Stimulated activated naive B cell treated with anti-CD40 and anti-IgM and Interleukin-4, amounts not matched to agents 10 μg/mL and 1 μg/mL and 100 μg/mL, for 72 hours (primary cell): ENCODE results near the gene RND3.
A peak's percentile ranks its signal among the peaks of the same experiment; 100 is the strongest.

Experiments
- ATAC-seq, 2 donors: fragments of 150-1000 bp; cut with Tn5 transposase; replicated peaks; 2 replicates each; pipeline ENCODE4 v1.10.0; 2021; ENCODE audit warnings: moderate library complexity in 1 of 2
- DNase-seq: peaks from one replicate; pipeline ENCODE4 v3.0.0; 2021
- H3K27ac Mint-ChIP-seq: one replicate; pipeline ENCODE4 v1.8.0; 2022; ENCODE audit warnings: mild to moderate bottlenecking, mixed read lengths
- H3K27me3 Mint-ChIP-seq, 2 donors: one replicate each; pipeline ENCODE4 v1.8.0; 2022; ENCODE audit warnings: mixed read lengths in 2 of 2
- H3K36me3 Mint-ChIP-seq, 2 donors: one replicate each; pipeline ENCODE4 v1.8.0; 2022; ENCODE audit warnings: mixed read lengths in 2 of 2, mild to moderate bottlenecking in 1 of 2
- H3K4me1 Mint-ChIP-seq, 2 donors: one replicate each; pipeline ENCODE4 v1.8.0; 2022; ENCODE audit warnings: mixed read lengths in 2 of 2, mild to moderate bottlenecking in 1 of 2
- H3K4me3 Mint-ChIP-seq, 2 donors: one replicate each; pipeline ENCODE4 v1.8.0; 2022; ENCODE audit warnings: mild to moderate bottlenecking in 2 of 2, mixed read lengths in 2 of 2, moderate library complexity in 1 of 2
- H3K9me3 Mint-ChIP-seq, 2 donors: one replicate each; pipeline ENCODE4 v1.8.0; 2022; ENCODE audit warnings: mixed read lengths in 2 of 2, mild to moderate bottlenecking in 1 of 2

RND3 gene

GRCh38 chr2:150426724-150427123, 60.7 kb downstream of the RND3 start:
- H3K36me3 Mint-ChIP-seq: no peaks in the 10 kb centered on the region
- H3K27ac Mint-ChIP-seq: no peak overlapping the region
- ATAC-seq (no peak), DNase-seq (no peak)
- no peaks in the 10 kb centered on the region for H3K4me1 Mint-ChIP-seq
- H3K9me3 Mint-ChIP-seq: peaks cover 0 to 4% of the 10 kb centered on the region in 2 donors
- H3K4me3 Mint-ChIP-seq: no peak overlapping the region
- H3K27me3 Mint-ChIP-seq: no peaks in the 10 kb centered on the region

- Mint-ChIP-seq H3K27me3 (no peaks in the 10 kb centered on the region), H3K9me3 (peaks cover 0 to 4% of the 10 kb centered on the region in 2 donors), H3K36me3 (no peaks in the 10 kb centered on the region), H3K4me1 (no peaks in the 10 kb centered on the region), H3K27ac (no peak overlapping the region), H3K4me3 (no peak overlapping the region)
- DNase-seq (no peak), ATAC-seq (peak in 1 of 2 donors; percentile 45)
Measured at GRCh38 chr2:150426315-150426714, 61.2 kb downstream of the RND3 start.

GRCh38 chr2:150425121-150425955, 62.1 kb downstream of the RND3 start:
- Mint-ChIP-seq H3K27me3 (no peaks in the 10 kb centered on the region), H3K4me1 (no peaks in the 10 kb centered on the region), H3K36me3 (no peaks in the 10 kb centered on the region), H3K27ac (no peak overlapping the region), H3K4me3 (no peak overlapping the region), H3K9me3 (peaks cover 0 to 4% of the 10 kb centered on the region in 2 donors)
- DNase-seq (no peak), ATAC-seq (no peak)

GRCh38 chr2:150424406-150424805, 63.1 kb downstream of the RND3 start:
- H3K27me3 Mint-ChIP-seq: no peaks in the 10 kb centered on the region
- DNase-seq (no peak), ATAC-seq (no peak)
- no peaks in the 10 kb centered on the region for H3K4me1 Mint-ChIP-seq
- no peaks in the 10 kb centered on the region for H3K36me3 Mint-ChIP-seq
- H3K27ac Mint-ChIP-seq: no peak overlapping the region
- H3K4me3 Mint-ChIP-seq: no peak overlapping the region
- H3K9me3 Mint-ChIP-seq: peaks cover 0 to 4% of the 10 kb centered on the region in 2 donors

- Mint-ChIP-seq H3K27me3 (no peaks in the 10 kb centered on the region), H3K9me3 (peaks cover 0 to under 1% of the 10 kb centered on the region in 2 donors), H3K4me1 (no peaks in the 10 kb centered on the region), H3K27ac (no peak overlapping the region), H3K4me3 (no peak overlapping the region), H3K36me3 (no peaks in the 10 kb centered on the region)
- no peak for DNase-seq
- ATAC-seq: no peak
Measured at GRCh38 chr2:150421126-150421651, 66.3 kb downstream of the RND3 start.

GRCh38 chr2:150418916-150419315, 68.6 kb downstream of the RND3 start:
- no peak overlapping the region for H3K27ac Mint-ChIP-seq
- DNase-seq (no peak), ATAC-seq (no peak)
- no peaks in the 10 kb centered on the region for H3K36me3 Mint-ChIP-seq
- H3K4me1 Mint-ChIP-seq: no peaks in the 10 kb centered on the region
- H3K9me3 Mint-ChIP-seq: no peaks in the 10 kb centered on the region
- no peaks in the 10 kb centered on the region for H3K27me3 Mint-ChIP-seq
- no peak overlapping the region for H3K4me3 Mint-ChIP-seq
